ENCODE measurements around the gene CATSPER4.
A peak's percentile ranks its signal among the peaks of the same experiment; 100 is the strongest.

The CATSPER4 gene

GRCh38 chr1:26164861-26165842, 25.2 kb upstream of the CATSPER4 start:
- no peak for DNase-seq

DNA sequence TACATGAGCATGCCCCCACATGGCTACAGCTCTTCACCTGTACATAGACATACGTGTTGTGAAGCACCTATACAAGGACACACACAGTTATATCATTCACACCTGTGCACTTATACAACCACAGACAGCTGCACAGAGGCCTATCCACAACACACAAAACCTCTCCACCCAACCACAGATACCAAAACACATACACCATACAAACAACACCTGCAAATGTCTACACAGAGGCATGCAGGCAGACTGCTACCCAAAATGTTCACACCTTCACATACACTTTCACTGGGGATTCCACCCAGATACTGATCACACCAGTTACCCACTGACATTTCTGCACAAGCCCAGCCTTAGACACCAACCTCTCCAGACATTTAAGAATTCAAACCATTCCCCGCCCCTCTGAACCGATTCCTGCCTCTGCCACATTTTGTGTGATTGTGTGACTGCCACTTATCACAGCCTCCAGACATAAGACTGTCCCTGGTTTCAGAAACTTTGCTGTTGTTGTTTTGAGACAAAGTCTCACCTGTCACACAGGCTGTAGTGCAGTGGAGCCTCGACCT, 23.6 kb upstream of the CATSPER4 start:
- no peak for DNase-seq

GRCh38 chr1:26168410-26169197, 21.8 kb upstream of the CATSPER4 start, which contains the start of gene C1orf232:
C1orf232 (minus strand) TSS chr1:26168963; CDS start chr1:26168499, 464 bp downstream.
- DNase-seq, result peak; percentile 60 to 65

- DNase-seq, result no peak
These were observed 21.2 kb upstream of the CATSPER4 start for GRCh38 chr1:26169198-26169554.

DNA sequence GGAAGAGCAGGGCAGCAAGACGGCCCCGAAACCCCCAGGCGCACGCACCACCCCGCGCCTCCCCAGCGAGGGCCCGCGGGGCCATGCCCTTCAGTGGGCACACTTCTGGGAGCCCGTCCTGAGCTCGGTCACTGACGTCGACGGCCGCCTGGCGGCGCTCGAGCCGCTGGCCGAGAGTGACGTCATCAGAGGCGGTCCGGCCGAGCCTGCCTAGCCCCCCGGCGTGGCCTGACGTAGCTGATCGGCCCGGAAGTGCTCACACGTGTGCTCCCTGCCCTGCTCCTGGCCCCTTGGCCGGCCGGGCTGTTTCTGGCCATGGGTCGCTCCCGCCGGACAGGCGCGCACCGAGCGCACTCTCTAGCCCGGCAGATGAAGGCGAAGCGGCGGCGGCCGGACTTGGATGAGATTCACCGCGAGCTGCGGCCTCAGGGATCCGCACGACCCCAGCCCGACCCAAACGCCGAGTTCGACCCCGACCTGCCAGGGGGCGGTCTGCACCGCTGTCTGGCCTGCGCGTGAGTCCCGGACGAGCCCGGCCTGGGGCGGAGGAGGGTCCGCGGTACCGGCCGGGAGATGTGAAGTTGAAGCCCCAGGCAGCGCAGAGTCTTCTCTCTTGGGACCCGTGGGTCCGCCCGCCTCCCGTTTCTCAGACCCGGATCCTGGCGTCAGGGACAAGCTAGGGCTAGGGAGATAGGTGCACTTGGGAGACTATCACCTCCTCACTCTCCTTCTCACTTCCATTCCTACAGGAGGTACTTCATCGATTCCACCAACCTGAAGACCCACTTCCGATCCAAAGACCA, 20.5 kb upstream of the CATSPER4 start, which contains the start of gene ZNF593:
ZNF593 (plus strand) TSS at position 240 of the 803 bp plus-strand sequence; CDS start at position 316, 76 bp downstream.
- peak; percentile 41 to 67 for DNase-seq

- DNase-seq, result no peak
These were observed 20.0 kb upstream of the CATSPER4 start for GRCh38 chr1:26170472-26170821.

GRCh38 chr1:26171084-26172072, 19.0 kb upstream of the CATSPER4 start, which contains the start of gene ZNF593OS:
ZNF593OS (minus strand) TSS chr1:26171832; CDS start chr1:26171661, 171 bp downstream.
- DNase-seq, result no peak

DNA sequence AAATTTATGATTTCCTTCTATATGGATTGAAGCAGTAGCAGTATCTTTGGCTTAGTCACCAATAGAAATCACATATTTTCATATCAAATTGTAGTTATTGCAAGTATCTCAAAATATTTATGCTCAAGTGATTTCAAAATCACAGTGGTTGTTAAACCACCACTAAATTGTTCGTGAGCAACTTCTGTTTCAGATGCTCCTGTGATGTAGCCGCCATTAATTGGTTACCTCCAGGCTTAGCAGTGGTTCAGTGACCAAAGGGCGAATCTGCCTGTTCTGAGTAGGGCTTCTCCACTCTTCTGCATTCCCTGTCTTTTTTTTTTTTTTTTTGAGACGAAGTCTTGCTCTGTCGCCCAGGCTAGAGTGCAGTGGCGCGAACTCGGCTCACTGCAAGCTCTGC, 15.1 kb upstream of the CATSPER4 start:
- DNase-seq, result no peak

DNA sequence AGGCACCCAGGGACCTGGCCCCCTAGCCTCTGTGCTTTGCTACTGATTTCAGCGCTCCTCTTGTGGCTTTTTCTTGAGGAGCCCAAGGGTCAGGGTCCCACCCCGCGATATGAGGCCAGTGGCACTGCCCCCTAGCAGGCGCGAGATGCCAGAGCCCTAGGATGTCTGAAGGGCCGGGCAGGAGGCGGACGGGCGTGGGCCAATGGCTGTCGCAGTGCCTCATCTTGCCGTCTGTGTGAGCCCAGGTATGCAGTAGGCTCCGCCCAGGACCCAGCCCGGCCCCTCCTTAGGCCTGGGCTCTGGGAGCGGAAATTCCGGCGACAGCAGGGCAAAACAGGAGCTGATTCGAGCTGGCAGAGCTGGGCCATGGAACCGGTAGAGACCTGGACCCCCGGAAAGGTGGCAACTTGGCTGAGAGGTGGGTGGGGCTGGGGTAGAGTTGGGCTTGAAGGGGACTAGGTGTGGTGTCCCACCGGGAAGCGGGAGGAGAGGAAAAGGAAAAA, 13.2 kb upstream of the CATSPER4 start, which contains the start of gene CNKSR1:
CNKSR1 (plus strand) TSS at position 310 of the 503 bp plus-strand sequence; CDS start at position 367, 57 bp downstream.
- DNase-seq, result peak in 1 of 2 experiments; percentile 29

DNA sequence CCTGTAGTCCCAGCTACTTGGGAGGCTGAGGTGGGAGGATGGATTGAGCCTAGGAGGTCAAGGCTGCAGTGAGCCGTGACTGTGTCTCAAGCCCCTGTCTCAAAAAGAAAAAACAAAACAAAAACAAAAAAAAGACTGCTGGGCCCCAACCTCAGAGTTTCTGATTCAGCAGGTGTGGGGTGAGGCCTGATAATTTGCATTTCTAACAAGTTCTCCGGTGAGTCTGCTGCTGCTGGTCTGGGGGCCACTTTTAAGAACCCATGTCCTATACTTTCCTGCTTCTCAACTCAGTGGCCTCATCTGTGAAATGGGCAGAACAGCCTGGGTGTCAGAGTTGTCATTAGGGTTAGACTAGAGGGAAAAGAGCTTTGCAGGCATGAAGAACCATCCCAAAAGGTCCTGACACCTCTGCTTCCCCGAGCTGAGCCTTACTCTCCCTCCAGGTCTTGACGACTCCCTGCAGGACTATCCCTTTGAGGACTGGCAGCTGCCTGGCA, 10.3 kb upstream of the CATSPER4 start:
- DNase-seq, result no peak

DNA sequence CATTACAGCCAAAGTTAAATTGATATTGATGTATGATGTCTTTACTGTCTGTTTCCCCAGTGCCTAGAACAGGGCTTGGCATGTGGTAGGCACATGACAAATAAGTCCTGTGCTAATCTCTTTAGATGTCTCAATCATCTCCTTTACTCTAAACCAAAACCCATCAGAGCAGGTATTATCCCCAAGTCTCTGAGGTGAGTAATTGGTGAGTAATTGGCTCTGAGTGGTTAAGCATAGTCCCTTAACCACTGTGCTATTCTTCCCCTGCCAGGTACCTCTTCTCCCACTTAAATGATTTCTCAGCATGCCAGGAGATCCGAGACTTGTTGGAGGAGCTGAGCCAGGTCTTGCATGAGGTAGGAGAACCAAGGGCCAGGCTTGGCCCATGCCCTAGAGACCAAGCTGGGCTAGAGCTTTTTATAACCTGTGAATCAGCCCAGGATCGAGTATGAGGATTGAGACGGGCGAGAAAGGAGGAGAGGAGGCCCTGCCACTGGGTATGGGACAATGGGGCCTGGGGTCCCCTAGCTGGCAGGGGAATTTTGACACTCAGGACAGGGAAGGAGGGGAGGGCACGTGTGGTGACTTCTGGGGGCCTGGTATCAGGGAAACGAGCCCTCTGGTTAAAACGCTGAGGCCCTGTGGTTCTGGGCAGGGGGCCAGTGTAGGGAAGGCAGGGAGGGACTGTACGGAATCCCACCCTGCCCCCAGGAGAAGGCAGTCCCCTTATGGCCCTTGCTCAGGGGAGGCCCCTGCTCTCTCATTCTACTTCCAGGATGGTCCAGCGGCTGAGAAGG, 8.6 kb upstream of the CATSPER4 start:
- DNase-seq, result no peak

GRCh38 chr1:26182383-26182696, 8.1 kb upstream of the CATSPER4 start:
- DNase-seq, result no peak

DNA sequence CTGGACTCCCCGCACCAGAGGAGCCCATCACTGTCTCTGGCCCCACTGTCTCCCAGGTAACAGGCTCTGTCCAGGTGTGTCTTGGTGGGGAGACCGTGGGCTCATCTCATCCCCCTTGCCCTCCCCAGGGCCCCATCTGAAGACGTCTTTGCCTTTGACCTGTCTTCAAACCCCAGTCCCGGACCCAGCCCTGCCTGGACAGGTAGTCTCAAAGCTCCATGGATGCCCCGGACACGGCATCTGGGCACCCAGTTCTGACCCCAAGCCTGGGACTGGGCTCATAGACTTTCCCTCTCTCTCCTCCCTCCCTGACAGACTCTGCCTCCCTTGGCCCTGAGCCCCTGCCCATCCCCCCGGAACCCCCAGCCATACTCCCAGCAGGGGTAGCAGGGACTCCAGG, 6.3 kb upstream of the CATSPER4 start:
- DNase-seq, result no peak

DNA sequence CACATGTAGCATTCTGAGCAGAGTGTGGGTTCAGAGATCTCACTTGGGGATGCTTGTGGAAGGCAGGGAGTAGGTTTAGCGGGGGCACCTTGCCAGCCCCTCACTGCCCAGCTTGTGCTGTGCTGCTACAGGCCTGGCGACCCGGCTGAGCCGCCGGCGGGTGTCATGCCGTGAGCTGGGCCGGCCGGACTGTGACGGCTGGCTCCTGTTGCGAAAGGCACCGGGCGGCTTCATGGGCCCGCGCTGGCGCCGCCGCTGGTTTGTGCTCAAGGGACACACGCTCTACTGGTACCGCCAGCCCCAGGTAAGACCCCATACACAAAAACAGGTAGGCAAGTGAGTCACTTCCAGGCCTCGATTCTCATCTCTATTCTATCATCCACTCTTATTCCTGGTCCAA, 5.5 kb upstream of the CATSPER4 start:
- no peak for DNase-seq

DNA sequence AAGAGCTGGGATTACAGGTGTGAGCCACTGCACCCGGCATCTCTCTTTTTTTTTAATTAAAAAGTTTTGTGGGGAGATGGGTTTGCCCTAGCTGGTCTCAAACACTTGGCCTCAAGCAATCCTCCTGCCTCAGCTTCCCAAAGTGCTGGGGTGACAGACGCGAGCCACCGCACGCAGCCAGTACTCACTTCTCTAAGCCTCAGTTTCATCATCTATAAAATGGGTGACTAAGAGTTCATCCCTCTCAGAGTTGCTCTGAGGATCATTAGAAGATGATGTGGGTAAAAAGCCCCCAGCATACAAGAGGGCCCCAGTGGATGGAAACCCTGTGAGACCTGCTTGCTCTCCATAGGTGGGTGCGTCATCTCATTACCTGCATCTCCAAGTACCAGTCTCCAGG, 2.5 kb upstream of the CATSPER4 start:
- DNase-seq, result no peak

GRCh38 chr1:26188477-26188876, 1.9 kb upstream of the CATSPER4 start:
- DNase-seq, result no peak

DNA sequence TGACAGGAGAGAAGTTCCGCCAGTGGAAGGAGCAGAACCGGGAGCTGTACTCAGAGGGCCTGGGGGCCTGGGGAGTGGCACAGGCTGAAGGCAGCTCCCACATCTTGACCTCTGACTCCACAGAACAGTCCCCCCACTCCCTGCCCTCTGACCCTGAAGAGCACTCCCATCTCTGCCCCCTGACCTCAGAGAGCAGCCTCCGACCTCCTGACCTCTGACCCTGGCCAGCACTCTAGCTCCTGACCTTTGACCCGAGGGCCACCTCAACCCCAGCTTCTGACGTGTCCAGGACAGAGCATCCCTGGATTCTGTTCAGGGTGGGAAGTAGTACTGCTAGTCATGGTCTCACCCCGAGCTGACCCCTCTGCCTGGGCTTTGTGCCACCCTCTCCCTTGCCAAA, 1.1 kb upstream of the CATSPER4 start:
- no peak for DNase-seq

- DNase-seq, result no peak
These were observed 589 bp upstream of the CATSPER4 start for GRCh38 chr1:26189751-26190275.

GRCh38 chr1:26191739-26192138, 1.3 kb downstream of the CATSPER4 start:
- DNase-seq, result no peak

- no peak for DNase-seq
These were observed 5.4 kb downstream of the CATSPER4 start for GRCh38 chr1:26195805-26196204.
